HG02938 (cell line): ENCODE results near the gene ITGA2B.
"Not testable (repeated sequence)": the region's sequence is repeated elsewhere in the genome, so short reads cannot be mapped to it uniquely, and the experiment has no call there.

Experiments used
- ATAC-seq: cut with Tn5 transposase; IDR thresholded peaks from one replicate; pipeline ENCODE4 v1.9.1; 2021; ENCODE audit warnings: mild to moderate bottlenecking, moderate library complexity; ENCODE audit not compliant: unreplicated experiment

The ITGA2B gene

DNA sequence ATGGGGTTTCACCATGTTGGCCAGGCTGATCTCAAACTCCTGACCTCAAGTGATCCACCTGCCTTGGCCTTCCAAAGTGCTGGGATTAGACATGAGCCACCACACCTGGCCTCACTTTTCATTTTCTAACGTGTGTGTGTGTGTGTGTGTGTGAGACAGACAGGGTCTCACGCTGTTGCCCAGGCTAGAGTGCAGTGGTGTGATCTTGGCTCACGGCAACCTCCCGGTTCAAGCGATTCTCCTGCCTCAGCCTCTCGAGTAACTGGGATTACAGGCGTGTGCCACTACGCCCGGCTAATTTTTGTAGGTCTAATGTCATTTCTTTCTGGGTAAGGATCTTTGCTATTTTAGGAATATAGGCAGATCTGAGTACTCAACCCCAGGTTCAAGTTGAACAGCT is 4.7 kb upstream of the ITGA2B start:
- not testable (repeated sequence) for ATAC-seq

DNA sequence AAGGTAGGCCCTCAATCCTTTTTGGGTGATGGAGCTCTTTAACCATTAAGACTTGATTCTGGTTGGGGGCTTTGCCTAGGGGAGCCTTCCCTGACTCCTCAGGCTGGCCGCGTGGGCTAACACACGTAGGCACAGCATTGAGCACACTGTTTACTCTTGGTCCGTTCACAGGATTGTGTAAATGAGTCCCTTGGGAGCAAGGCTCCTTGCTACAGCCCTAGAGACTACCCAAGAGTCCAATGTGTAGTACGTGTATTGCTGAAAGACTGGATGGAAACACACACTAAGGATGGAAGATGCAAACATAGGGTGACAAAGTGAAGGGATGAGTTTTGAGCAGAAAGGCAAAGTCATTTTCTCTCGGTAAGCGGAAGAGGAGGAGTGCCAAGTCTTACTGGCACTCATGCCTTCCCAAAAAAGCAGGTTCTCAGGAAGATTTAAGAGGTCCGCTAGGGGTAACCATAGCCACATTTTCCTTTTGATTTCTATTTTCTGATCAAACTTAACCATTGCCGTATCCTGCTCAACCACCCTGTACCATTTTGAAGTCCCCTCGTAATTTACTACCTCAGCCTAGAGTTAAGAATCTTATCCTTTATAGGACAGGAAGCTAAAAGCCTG is 911 bp upstream of the ITGA2B start:
- no peak for ATAC-seq

DNA sequence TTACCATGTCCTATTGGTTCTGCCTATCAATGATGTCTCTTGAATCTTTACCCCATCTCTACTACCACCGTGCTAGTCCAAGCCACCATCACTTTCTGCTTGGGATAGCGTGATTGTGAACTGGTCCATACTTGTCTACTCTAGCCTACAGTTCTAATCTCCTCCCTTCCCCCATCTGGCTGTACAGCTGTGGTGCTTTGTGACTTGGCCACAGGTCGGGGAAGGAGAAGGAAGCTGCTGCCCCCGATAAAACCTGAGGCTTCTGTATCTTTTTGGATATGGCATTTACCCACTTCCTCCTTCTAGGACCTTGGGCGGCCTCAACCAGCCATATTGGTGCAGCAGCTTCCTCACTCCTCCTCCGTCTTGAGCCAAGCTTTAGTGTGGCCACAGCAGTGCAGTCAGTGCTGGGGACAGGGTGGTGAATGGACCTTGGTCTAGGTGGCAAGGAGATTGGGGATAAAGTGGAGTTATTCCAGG is 314 bp upstream of the ITGA2B start:
- ATAC-seq = no peak

DNA sequence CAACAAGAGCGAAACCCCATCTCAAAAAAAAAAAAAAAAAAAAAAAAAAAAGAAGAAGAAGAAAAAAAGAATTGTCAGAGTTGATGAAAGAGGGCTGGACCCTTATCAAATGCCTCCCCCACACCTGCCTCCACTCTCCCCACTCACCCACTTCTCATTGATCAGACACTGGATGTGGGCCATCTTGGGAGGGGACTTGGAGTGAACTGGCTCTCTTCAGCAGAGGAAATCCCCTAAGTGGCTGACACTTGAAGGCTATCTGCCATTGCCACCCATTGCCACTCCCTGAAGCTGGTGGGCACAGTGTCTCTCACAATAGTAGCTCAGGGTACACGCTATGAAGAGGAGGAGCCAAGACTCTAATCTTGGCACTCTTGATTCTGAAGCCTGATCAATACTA is 1.6 kb downstream of the ITGA2B start:
- no peak for ATAC-seq

DNA sequence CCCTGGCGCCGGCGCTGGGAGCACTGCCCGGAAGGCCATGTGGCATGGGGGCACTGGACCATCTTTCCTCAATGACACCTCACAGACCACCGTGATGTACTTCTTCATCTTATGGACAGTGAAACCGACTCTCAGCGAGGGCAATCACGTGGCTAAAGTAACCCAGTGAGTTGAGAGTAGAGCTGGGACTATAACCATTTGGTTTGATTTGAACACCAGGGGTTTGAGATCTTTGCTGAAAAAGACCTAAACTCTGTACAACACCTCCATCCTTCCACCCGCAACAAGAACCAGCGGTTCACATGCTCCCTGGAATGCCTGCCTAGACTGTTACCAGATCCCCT is 3.3 kb downstream of the ITGA2B start:
- ATAC-seq = no peak

DNA sequence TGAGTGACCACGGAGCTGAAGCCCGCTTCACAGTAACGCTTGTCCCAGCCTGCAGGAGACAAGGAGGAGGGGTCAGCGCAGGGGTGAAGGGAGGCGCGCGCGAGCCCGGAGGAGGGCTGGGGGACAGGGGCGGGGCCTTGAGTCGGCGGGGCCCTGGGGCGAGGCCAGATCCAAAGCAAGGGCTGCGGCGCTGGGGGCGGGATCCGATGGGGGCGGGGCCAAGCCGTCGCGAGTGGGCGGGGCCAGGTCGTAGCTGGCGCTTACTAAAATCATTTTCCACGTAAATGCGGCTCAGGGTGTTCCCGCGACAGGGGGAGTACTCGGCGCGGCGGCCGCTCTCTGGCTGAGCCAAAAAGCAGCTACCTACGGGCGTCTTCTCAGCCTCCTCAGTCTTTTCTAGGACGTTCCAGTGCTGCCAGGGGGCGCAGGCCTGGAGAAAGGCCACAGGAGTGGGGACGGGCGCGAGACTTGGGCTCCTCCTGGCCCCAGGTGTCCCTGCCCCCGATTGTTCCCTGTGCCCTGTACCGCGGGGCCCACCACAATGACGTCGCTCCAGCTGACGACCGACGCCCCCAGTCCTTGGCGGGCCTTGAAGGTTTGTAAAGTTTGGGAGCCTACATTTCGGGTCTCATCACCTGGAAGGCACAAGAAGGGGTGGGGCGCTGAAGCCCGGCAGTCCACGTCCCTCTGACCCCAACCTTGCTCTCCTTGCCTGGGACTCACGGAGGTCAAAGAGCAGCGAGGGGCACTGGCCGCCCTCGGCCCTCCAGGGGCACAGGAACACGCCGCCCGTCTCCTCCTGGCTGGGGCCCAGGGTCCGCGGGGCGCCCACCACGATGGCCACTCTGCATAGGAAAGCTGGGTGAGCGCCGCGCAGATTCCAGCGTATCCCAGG is 3.9 kb downstream of the ITGA2B start:
- no peak for ATAC-seq

DNA sequence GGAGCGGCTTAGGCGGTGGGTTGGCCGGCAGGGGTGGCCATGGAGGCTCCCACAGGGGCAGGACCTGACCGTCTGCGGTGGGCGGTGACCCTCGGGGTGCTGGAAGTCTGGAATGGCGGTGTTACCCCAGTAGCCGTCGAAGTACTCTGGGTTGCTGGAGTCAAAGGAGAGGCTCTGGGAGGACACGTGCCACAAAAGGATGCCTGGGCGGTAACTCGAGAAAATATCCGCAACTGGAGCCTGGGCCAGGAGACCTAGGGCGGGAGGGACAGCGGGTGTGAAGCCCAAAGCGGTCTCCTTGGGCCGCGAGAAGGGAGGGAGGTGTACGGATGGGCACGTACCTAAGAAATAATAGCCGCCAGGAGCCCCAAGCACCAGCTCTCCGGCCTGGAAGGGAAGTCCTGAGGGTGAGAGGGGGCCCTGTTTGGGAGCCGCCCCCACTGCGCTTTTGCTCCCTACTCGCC is 4.6 kb downstream of the ITGA2B start:
- no peak for ATAC-seq

DNA sequence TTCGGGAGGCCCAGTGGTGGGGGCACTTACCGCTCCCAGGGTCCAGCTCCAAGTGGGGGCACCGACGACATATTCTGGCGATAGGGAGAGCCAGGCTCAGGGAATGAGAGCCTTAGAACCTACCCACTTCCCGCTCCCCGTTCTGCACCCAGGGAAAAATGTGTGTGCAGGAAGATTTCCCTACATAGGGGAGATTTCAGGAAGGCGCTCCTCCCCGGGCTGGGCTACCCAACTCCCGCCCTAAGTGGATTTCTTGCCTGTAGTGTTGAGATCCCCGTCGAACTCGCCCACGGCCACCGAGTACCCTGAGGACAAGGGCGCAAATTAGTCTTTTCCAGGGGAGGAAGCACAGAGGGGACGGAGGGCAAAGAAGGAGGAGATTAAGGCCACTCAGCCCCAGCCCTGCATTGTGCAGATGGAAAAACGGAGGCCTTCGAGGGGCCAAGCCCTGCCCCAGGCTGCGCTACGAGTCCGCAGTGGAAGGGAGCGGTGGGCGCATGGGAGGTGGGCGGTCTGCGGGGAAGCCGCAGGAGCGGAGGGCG is 5.1 kb downstream of the ITGA2B start:
- no peak for ATAC-seq

DNA sequence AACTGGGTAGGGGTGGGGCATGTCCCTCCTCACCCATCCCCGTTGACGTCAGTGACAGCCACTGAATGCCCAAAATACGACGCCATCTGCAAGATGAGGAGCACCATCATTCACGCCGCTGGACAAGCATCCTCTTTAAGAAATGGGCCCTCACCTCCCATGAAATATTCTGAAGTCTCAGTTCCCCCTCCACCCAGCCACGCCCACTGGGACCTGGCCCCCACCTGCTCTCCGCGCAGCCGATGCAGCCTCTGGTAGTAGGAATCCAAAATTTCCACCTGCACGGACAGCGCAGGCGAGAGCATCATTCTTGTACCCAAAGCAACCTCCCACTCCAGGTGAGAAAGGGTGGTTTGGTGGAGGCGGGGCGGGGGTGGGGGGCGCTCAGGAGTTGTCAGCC is 5.6 kb downstream of the ITGA2B start:
- no peak for ATAC-seq

DNA sequence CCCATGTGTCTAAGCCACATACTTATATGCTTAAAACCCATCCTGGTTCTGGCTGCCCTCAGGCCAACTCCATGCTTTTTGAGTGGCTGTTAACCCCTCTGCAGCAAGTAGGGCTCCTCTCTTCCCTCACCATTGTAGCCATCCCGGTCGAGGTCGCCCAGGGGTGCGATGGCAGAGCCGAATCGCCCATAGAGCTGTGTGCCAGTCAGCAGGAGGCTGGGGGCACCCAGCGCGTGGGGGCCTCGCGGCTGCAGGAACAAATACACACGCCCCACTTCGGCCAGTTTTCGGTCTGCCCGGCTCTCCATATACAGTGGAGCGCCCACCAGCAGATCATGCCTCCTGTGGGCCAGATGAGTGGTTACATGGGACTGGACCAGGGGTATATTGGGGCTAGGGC is 6.1 kb downstream of the ITGA2B start:
- ATAC-seq = no peak

DNA sequence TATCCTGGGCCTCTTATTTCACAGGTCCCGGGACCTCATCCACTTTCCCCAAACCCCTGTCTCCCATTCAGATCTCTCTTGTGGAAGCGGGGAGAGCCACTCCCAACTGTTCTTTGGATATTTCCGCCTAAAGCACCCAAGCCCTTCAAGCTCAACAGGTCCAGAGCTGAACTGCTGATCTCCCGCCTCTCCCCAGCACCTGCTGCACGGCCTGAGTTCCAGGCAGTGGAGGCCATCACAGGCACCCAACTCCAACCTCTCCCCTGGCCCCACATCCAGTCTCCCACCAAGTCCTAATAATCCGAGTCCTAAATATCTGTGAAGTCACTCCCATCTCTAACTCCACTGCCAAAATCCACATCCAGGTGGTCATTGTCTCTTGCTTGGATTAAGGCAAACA is 6.5 kb downstream of the ITGA2B start:
- no peak for ATAC-seq

DNA sequence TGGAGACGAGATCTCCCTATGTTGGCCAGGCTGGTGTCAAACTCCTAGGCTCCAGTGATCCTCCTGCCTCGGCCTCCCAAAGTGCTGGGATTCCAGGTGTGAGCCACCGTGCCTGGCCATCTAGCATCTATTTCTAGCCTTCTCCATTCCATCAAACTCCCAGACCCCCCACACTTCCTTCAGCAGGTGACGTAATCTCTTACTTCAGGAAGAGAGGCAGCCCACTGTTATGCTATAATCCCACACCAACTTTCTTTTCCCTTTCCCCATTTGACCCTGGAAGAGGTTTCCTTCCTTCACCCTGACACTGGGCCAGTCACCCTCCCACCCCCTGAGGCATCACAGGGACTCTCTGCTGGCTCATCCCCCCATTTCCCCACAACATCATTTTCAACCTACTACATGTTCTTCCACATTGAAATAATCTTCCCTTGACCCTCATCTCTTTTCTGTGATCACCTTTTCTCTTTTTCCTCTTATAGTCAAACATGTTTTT is 7.6 kb downstream of the ITGA2B start:
- ATAC-seq = no peak

DNA sequence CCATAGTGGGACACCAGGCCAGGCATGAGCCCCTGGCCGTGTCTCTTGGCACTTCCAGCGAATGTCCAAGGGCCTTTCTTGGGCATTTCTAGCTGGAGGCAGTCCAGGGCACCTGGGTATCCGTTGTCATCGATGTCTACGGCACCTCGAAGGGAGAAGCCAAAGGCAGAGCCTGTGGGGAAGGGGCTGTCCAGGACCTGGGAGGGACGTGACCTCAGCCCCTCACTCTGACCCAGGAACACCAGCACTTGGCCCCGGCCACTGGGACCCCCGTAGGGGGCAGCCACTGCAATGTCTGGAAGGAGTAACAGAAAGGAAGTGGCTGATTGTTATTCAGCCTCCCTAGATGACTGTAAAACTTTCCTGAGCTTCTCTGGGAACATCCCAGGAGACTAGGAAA is 8.7 kb downstream of the ITGA2B start:
- ATAC-seq = no peak

DNA sequence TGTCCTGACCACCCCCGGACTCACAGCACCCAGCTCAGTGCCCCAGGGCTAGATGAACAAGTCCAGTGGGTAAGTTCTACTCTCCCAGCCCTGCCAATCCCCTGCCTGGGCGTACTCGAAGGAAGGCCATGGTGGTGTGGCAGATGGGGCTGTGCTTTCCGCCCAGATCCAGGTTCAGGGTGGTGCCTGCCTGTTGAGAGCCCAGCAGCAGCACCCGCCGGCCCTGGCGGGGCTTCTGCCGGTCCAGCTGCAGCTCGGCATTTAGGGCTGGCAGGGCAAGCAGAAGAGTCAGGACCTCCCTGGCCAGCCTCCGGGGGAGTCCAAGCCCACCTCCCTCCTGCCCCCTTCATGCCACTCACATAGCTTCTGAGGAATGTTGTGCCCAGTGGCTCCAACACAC is 9.6 kb downstream of the ITGA2B start:
- ATAC-seq = no peak

DNA sequence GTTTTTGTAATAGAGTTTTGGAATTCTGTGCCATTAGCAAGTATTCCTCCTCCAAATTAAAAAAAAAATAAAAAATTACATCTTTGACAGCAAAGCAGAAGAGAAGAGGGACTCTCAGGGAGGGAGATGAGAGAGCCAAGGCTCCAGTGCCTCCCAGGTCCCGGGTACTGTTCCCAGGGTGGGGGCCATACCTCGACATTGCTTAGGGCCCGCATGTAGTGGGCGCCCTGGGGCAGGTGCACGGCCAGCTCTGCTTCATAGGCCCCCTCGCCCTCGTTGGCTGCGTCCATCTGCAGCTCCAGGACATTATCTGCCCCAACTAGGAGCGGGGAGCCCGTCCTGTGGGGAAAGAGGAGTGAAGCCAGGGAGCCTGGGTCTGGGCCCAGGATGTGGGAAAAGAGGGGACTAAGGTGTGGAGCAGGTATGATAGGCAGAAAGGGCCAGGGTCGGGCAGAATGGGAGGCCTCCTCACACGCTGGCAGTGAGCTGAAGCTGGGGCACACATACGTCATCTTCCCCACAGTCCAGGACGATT is 11.2 kb downstream of the ITGA2B start:
- no peak for ATAC-seq

DNA sequence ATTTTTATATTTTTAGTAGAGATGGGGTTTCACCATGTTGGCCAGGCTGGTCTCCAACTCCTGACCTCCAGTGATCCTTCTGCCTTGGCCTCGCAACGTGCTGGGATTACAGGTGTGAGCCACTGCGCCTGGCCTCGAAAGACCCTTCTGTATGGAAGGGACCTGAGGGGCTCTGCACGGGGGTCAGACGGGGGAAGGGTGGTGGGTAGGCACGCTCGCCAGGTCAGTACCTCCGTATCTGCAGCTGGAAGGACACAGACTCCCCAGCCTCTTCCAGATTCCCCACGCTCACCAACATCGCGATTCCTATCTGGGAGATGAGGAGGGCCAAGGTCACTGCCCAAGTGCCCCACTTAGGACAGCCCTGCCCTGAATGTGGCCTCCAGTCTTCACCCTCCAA is 12.7 kb downstream of the ITGA2B start:
- no peak for ATAC-seq

DNA sequence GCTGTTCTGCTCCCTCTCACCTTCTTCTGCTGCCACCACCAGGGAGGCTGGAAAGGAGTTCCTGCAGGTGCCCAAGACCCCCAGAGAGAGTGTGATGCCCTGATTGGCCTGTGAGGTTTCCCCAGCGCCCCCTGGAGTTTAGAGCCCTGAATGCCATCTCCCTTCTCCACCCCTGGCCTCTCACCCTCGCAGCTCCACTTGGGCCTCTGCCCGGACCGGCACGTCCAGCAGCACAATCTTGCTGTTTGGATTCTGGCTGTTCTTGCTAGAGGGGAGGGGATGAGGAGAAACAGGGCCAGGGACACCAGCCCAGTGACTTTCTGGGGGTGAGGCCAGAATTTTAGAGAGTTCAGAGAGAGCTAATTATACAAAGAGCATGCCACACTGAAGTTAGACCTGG is 13.3 kb downstream of the ITGA2B start:
- no peak for ATAC-seq

DNA sequence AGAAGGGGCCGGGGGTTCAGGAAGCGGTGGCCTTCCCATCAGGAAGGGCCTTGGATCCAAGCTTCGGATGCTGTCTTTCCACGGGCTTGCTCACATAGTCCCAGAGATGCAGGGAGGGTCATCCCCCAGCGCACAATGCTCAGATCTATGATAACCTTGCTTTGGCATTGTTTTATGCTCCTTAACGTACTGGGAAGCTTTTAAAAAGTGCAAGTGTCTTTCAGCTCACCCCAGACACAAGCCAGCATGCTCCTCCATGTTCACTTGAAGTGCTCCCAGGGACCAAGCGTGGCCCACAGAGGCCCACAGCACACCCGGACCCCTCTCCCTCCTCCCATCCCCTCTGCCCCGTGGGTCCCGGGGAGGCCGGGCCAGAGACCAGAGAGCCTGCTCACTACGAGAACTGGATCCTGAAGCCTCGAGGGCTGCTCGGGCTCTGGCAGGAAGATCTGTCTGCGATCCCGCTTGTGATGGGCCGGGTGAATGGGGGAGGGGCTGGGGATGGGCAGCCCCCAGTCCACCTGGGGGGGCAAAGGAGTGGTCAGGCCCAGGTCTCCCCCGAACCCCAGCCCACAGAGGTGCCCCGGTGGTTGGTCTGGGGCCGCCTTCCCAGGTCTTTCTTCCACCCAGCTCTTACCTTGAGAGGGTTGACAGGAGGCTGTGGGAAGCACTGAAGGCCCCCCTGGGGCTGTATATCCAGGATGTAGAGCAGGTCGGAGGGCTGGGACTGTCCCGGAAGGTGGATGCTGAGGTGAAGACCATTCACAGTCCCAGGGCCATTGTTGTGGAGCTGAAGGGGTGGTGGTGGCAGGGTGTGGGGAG is 14.0 kb downstream of the ITGA2B start:
- ATAC-seq = no peak

DNA sequence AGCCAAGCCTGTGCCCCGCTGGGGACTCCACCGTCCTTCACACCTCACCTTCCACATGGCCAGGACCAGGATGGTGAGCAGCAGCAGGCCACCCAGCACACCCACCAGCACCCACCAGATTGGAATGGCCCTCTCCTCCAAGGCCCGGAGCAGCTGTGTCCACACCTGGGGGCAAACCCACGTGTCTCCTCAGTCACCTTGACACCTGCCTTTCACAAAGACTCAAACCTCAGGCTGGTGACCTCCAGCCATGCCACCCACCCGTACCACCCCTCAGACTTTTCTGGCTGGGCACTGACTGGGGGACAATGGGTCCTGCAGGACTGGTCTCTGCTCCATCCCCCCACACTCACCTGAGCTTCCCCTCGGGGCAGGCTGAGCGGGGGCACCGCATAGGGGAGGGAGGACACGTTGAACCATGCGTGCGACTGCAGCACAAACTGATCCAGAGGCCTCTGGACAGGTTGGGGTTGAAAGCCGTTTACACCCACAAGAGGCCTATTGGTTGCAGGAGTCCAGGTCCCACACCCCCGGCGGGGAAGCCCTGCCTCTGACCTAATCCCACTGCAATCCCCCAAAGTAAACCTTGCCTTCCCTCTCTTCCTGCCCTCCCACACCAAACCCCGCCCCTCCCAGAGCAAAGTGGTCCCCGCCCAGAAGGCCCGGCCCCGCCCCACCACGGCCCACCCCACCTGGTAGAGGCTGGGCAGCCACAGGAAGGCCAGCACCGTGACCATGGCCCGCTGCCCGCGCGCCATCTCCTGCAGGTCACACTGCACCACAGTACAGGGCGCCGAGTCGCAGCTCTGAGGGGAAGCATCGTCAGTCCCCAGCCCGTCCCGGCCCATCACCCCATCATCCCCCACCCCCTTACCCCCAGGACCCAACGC is 14.9 kb downstream of the ITGA2B start:
- no peak for ATAC-seq

DNA sequence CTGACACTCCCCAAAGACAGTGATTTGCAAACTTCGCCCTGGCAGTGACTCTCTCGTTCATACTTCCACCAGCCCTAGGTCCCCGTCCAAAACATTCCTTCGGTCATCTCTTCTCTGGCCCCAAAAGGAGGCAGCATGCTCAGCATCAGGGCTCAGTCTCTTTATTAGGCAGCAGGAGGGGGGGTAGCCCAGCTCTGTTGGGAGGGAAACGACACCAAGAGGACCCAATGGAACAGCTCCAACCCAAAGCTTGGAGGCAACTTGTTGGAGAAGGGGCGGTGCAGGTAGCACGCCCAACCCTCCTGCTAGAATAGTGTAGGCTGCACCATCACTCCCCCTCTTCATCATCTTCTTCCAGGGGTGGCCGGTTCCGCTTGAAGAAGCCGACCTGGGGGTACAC is 17.4 kb downstream of the ITGA2B start:
- ATAC-seq = no peak
